Measurements from ENCODE around the gene MRPL39.

- TF ChIP-seq CTCF (conservative IDR thresholded peaks at IDR 0.05 in 1 of 2, IDR thresholded peaks at IDR 0.05 in 1 of 2; ENCODE audit: extremely low read depth in 1 of 2, insufficient read depth in 1 of 2, low read depth in 1 of 2, low read length in 2 of 2), result no peak
- no peak for TF ChIP-seq EZH2 (IDR thresholded peaks at IDR 0.05; ENCODE audit: borderline replicate concordance, low read length)
Measured at GRCh38 chr21:25541042-25541441, 66.2 kb downstream of the MRPL39 start.

Data from mammary epithelial cell (primary cell).